Fibroblast of the aortic adventitia (primary cell): ENCODE results near the gene CXCR2. TPM values are rescaled to one million over a fixed set of nuclear protein-coding genes. Genes with fewer than 3 reads are reported as not detected.

Experiments
- DNase-seq: peaks from one replicate; pipeline ENCODE4 v3.0.0-alpha.2; 2010; ENCODE audit warnings: low read depth
- H3K4me3 ChIP-seq: 2 replicates; pipeline ENCODE4 v1.5.1; 2011; ENCODE audit warnings: low read depth, mild to moderate bottlenecking, control low read depth, low read length, moderate library complexity
- CTCF ChIP-seq: IDR thresholded peaks from 2 replicates; pipeline ENCODE4 v1.5.1; 2011; ENCODE audit warnings: mild to moderate bottlenecking, low read length, control low read depth, inconsistent platforms; ENCODE audit not compliant: insufficient read depth
- total RNA-seq: library from RNA; depleted of rRNA; stranded (reverse); fragments of >200 nt; gene quantifications from 2 replicates; pipeline ENCODE4 v1.2.3, GENCODE V29; 2012; ENCODE audit warnings: low replicate concordance

The CXCR2 gene
- total RNA-seq, 1 donor, result not detected

DNA sequence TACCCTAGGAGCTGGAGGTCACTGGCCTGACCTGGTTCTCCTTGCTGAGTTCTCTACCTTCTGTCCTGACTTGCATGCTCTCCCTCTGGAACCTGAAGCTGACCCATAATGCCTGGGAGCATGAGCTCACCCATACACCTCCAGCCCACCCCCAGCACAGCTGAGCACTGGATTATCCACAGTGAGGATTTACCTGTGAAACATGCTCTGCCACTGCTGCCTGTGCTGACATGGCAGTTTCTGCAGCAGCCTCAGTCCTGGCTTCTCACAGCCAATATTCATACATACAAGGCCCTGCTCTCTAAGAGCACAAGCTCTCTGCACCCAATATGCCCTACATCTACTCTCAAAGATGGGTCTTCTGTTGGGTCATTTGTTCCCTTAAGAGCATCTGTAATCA, 5.0 kb downstream of the CXCR2 start:
- no peak for TF ChIP-seq CTCF
- no peak overlapping the region for H3K4me3 ChIP-seq
- DNase-seq, result no peak

GRCh38 chr2:218137514-218137913, 11.7 kb downstream of the CXCR2 start:
- no peak overlapping the region for H3K4me3 ChIP-seq

GRCh38 chr2:218138047-218138446, 12.2 kb downstream of the CXCR2 start:
- TF ChIP-seq CTCF, result no peak
- H3K4me3 ChIP-seq, result no peak overlapping the region
- no peak for DNase-seq

More at GRCh38 chr2:218137514-218137913, 11.7 kb downstream of the CXCR2 start:
- DNase-seq, result no peak
- no peak for TF ChIP-seq CTCF

DNA sequence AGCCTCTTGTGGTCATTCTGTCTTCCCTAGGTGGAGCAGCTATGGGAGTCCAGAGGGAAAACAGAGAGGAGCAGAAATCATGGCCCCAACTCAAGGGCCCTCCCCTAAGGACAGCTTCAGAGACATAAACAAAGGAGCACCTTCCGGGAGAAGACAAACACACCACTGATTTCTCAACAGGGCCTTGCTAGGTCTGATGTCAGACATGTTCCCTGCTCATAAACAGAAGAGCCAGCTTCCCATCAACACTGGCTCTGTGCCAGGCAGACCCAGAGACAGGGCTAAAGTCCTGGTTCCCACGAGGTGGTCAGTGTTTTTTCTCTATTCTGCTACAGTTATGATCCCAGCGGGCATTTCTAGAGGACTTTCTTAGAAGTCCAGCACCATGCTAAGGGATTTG, 19.3 kb downstream of the CXCR2 start:
- TF ChIP-seq CTCF, result no peak
- H3K4me3 ChIP-seq, result no peak overlapping the region
- no peak for DNase-seq

DNA sequence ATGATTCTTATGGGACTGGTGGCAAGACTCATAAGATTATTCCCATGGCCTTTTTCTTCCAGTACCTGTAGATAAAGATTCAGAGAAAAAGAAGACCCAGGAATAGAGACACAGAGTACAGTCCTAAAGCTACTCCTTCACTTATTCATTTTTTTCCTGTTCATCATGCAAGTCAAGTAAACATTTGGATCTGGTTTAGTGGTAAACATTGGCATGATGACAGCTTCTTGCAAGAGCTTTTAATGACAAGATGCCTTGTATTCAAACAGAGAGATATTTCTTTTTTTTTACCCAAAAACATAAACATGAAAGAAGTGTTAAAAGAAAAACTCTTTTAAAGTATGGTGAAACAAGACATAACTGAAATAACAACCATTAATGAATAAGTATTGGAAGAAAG, 20.2 kb downstream of the CXCR2 start:
- no peak for DNase-seq
- no peak overlapping the region for H3K4me3 ChIP-seq
- no peak for TF ChIP-seq CTCF

GRCh38 chr2:218149098-218149497, 23.3 kb downstream of the CXCR2 start:
- no peak for DNase-seq
- TF ChIP-seq CTCF, result no peak
- H3K4me3 ChIP-seq, result no peak overlapping the region

DNA sequence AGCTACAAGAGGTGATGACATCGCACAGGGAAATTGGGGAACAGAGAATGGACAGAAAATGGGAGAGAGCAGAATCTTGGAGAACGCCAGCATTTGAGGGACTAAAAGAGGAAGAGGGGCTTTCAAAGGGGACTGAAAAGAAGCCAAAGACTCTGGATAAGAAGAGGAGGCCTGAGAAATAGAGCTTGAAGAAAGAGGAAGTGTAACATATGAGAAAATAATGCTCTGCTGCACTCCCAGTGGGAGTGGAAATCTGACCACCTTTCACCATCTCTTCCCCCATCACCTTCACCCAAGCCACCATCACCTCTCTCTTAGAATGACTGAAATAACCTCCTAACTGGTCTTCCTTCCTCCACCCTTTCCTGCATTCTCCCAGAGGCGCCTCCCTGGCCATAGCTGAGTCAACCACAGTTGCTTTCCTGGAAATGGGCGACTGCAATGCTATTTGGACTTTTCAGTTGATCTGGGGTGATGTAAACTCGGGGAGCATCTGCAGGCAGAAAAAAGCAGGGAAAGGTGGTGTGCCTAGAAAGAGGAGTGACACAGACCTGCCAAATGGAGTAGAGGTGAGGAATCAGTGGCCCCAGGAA, 24.1 kb downstream of the CXCR2 start:
- no peak for DNase-seq
- TF ChIP-seq CTCF, result no peak

More for the DNA sequence above, 24.1 kb downstream of the CXCR2 start:
- H3K4me3 ChIP-seq, result no peak overlapping the region
